Motor neuron (in vitro differentiated cells): ENCODE data around the gene RDH13. TPM values are rescaled to one million over a fixed set of nuclear protein-coding genes. Genes with fewer than 3 reads are reported as not detected.

Experiments
- ATAC-seq, 8 experiments: fragments of 200-7000 bp; cut with Tn5 transposase; replicated peaks in 6 of 8; 2 replicates each; pipeline ENCODE4 v1.8.0; 2021; ENCODE audit warnings: mild to moderate bottlenecking in 8 of 8, moderate library complexity in 8 of 8
- H3K27ac ChIP-seq, 2 donors: fragments of 250-450 bp; sonication (Bioruptor Pico); 2 replicates each; pipeline ENCODE4 v1.9.0; 2021; ENCODE audit warnings: antibody characterized with exemption in 2 of 2, mild to moderate bottlenecking in 2 of 2, moderate library complexity in 1 of 2
- H3K4me1 ChIP-seq, 2 donors: fragments of 250-450 bp; sonication (Bioruptor Pico); replicated peaks in 1 of 2; 2 replicates each; pipeline ENCODE4 v1.6.1; 2021; ENCODE audit warnings: antibody characterized with exemption in 2 of 2, mild to moderate bottlenecking in 2 of 2, moderate library complexity in 1 of 2
- H3K4me3 ChIP-seq, 5 donors: fragments of 250-450 bp; sonication (Bioruptor Pico); 2 replicates each; pipeline ENCODE4 v1.9.0; 2021; ENCODE audit warnings: antibody characterized with exemption in 5 of 5, mild to moderate bottlenecking in 5 of 5, moderate library complexity in 4 of 5
- WGBS, 10 experiments: fragments of 450-650 bp; shearing (Covaris generic); methylation state at CpG; one replicate each; pipeline ENCODE4 v1.0.0; 2022; 5-methylcytosine and 5-hydroxymethylcytosine counted together
- in situ Hi-C, 9 experiments: fragments of 400-800 bp; cut with MboI; loops; one replicate each; pipeline ENCODE4 v1.15.0; 2021; ENCODE audit warnings: low sequenced_read_pairs in 9 of 9, low pct_unique_long_range_greater_than_20kb in 2 of 9; ENCODE audit not compliant: unreplicated experiment in 9 of 9
- total RNA-seq, 8 experiments: library from RNA; unstranded; fragments of 300-600 nt; gene quantifications; 2 replicates each; pipeline versions ENCODE4 v1.2.3 to v1.2.4, GENCODE V29; 2022

The RDH13 gene
- total RNA-seq, 8 experiments from 2014 or later: 7.9 to 24.3 (median 14.1) TPM

- no peak for ATAC-seq
- H3K4me1 ChIP-seq: peaks cover 5 to 7% of the 10 kb centered on the region in 2 donors
- in situ Hi-C loops: no loop called here
- no peak overlapping the region for H3K27ac ChIP-seq
- no peak overlapping the region for H3K4me3 ChIP-seq
- WGBS, 10 experiments: 84 to 100% (median 100%) methylated on average over 1 to 6 of the region's 23 CpGs; no CpG with 5 or more reads in 5 of the 10 experiments
These were observed 35.1 kb upstream of the RDH13 start for GRCh38 chr19:55097864-55098715.

DNA sequence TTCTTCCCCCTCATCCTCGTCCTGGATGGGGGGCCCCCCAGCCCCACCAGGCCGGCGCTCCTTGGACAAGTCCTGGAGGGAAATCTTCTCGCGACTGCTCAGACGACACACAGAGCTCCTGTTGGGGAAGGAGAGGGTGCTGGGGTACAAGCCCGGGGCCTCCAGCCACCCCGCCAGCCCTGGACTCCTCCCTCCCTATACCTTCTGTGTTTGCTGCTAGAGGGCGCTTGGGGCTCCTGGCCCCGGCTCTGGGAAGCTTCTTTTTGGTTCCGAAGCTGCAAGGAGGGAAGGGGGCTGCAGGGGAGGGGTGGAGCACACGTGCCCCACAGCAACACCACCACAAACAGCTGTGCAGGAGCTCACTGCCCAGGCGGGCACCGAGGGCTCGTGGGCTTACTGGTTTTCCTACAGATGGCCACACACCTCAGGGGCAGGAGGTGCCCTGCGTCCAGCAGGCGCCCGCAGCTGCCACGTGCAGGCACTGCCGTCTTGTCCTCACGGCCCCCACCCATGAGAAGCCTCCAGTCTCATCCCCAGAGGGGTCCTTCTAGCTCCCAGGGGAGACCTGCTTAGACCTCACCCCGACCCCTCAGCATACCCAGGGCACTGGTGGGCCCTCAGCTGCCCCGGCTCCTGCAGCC is 33.2 kb upstream of the RDH13 start:
- 52% methylated on average over 5 of the region's 23 CpGs; no CpG with 5 or more reads in 9 of the 10 experiments for WGBS, 10 experiments
- Histone ChIP-seq H3K4me1 (peaks cover 5 to 7% of the 10 kb centered on the region in 2 donors), H3K4me3 (no peak overlapping the region), H3K27ac (no peak overlapping the region)
- peak in 2 of 8 experiments; percentile 6 to 36 for ATAC-seq
- in situ Hi-C loops: no loop called here

DNA sequence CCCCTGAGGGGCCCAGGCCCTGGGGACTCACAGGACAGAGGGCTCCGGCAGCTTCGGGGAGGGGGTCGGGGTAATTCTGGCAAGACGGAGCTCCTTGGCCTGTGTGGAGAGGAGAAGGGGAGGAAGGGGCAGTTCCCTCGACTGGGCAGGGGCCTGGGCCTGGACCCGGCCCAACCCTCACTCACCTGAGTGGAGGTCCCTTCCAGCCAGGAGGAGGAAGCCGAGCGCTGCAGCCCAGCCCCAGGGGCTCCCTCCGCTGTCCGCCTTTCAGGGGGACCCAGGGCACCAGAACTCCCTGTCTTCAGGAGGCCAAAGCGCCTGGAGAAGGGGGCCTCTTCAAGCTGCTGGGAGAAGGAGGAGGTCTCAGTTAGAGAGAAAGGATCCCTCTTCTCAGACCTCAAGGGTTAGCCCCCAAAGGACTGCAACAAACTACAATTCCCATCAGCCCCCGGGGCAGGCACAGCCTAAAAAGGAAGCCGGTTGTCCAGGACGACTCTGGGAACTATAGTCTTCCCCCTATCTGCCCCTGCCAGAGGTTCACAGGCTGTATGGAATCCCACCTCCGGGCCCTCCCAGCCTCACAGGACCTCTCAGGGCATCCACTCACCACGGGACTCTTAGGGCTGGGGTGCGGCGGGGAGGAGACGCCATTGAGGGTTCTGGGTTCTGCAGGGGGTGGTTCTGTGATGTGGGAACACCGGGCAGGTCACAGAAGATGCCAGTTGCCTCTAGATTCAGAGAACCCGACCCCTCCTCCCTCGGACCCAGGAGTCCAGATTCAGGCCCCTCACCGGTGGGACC is 32.5 kb upstream of the RDH13 start:
- in situ Hi-C loops: no loop called here
- no peak overlapping the region for H3K4me3 ChIP-seq
- H3K27ac ChIP-seq: no peak overlapping the region
- ATAC-seq: peak in 1 of 8 experiments; percentile 63
- 80 to 100% methylated on average over 1 of the region's 23 CpGs; no CpG with 5 or more reads in 8 of the 10 experiments for WGBS, 10 experiments
- H3K4me1 ChIP-seq: peaks cover 5 to 7% of the 10 kb centered on the region in 2 donors

- no peak for ATAC-seq
- Histone ChIP-seq H3K4me3 (no peak overlapping the region), H3K4me1 (peaks cover under 1 to 2% of the 10 kb centered on the region in 2 donors), H3K27ac (no peak overlapping the region)
- 40 to 98% (median 92%) methylated on average over 1 to 10 of the region's 32 CpGs; no CpG with 5 or more reads in 5 of the 10 experiments for WGBS, 10 experiments
- in situ Hi-C loops: no loop called here
These were observed 31.7 kb upstream of the RDH13 start for GRCh38 chr19:55094456-55095259.

- Histone ChIP-seq H3K27ac (no peak overlapping the region), H3K4me3 (no peak overlapping the region), H3K4me1 (peaks cover 12 to 13% of the 10 kb centered on the region in 2 donors)
- in situ Hi-C loops: no loop called here
- ATAC-seq: no peak
- WGBS, 10 experiments: no CpG with 5 or more reads among the region's 49 CpGs
These were observed 29.7 kb upstream of the RDH13 start for GRCh38 chr19:55092423-55093318.

GRCh38 chr19:55091955-55092354 is 29.0 kb upstream of the RDH13 start:
- no peak for ATAC-seq
- Histone ChIP-seq H3K4me3 (no peak overlapping the region), H3K4me1 (peaks cover 12 to 15% of the 10 kb centered on the region in 2 donors), H3K27ac (no peak overlapping the region)
- in situ Hi-C loops: no loop called here
- WGBS, 10 experiments: no CpG with 5 or more reads among the region's 27 CpGs

GRCh38 chr19:55091126-55091910 is 28.4 kb upstream of the RDH13 start:
- peaks cover 12 to 16% of the 10 kb centered on the region in 2 donors for H3K4me1 ChIP-seq
- WGBS, 10 experiments: 60 to 100% (median 80%) methylated on average over 1 to 4 of the region's 32 CpGs; no CpG with 5 or more reads in 5 of the 10 experiments
- in situ Hi-C loops: no loop called here

GRCh38 chr19:55090564-55090963 is 27.6 kb upstream of the RDH13 start:
- Histone ChIP-seq H3K4me1 (peaks cover 16 to 23% of the 10 kb centered on the region in 2 donors), H3K4me3 (no peak overlapping the region), H3K27ac (no peak overlapping the region)
- ATAC-seq: no peak
- in situ Hi-C loops: no loop called here
- WGBS, 10 experiments: 100% methylated on average over 2 of the region's 13 CpGs; no CpG with 5 or more reads in 9 of the 10 experiments

More at GRCh38 chr19:55091126-55091910, 28.4 kb upstream of the RDH13 start:
- H3K27ac ChIP-seq: no peak overlapping the region
- no peak for ATAC-seq
- H3K4me3 ChIP-seq: no peak overlapping the region

DNA sequence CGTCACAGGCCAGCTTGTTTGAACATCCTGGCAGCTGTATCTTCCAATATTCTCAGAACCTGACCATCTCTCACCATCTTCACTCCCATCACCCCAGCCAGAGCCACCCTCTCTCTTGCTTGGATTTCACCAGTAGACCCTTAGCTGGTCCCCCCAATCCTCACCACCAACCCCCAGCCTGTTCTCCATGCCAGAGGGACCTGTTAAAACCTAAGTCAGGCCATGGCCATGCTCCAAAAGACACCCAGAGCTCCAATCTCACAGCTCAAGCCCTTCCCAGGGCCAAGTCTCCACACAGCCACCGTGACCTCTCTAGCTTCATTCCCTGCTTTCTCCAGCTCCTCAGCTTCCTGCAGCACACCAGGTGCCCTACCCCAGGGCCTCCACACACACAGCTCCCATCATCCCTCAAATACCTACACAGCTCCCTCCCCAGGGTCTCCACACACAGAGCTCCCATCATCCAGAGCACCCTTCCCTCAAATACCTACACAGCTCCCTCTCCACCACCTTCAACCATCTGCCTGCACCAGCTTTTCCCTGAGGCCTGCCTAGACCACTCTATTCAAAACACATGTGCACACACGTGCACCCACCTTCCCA is 26.5 kb upstream of the RDH13 start:
- 40 to 100% (median 95%) methylated on average over 1 to 2 of the region's 3 CpGs; no CpG with 5 or more reads in 6 of the 10 experiments for WGBS, 10 experiments
- Histone ChIP-seq H3K27ac (no peak overlapping the region), H3K4me1 (peaks cover 16 to 23% of the 10 kb centered on the region in 2 donors), H3K4me3 (no peak overlapping the region)
- ATAC-seq: no peak
- in situ Hi-C loops: no loop called here

DNA sequence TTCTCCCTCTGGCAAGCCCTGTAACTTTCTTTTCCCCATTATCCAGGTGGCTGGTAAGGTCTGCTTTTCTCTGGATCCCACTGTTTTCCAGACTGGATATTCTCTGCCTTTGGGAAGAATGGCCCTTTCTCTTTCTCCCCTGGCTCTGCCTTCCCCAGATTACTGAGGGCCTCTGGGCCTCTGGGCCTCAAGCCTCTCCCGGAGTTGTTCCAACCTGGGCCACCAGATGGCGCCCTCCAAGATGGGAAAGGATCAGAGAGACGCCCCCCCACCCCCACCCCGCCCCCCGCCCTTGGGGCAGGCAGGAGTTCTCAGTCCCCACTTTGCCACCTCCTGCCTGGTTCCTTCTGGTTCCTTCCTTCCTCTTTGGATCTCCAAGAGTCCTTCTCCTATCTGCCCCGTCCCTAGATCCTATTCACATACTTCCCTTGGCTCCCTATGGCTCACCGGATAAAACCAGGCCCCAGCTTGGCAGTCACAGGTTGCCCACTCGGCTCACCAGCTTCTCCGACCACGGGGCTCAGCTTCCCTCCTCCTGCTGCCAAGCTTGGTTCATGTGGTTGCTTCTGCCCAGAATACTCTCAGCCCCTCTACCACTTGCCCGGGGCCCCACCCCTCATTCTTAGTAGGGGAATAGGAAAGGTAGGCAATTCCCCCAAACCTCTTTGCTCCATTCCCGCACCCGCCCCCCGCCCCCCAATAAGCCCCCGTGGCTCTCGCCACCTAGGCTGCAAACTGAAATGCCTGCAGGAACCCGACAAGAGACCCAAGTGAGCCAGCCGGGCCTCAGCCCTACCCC is 25.8 kb upstream of the RDH13 start:
- ATAC-seq: peak in 2 of 8 experiments; percentile 4 to 14
- Histone ChIP-seq H3K4me3 (peak overlapping the region in 1 of 5 donors; percentile 56), H3K27ac (peak overlapping the region; percentile 63 to 70), H3K4me1 (peaks cover 16 to 23% of the 10 kb centered on the region in 2 donors)
- in situ Hi-C loops: no loop called here
- 60 to 100% (median 80%) methylated on average over 1 to 2 of the region's 18 CpGs; no CpG with 5 or more reads in 7 of the 10 experiments for WGBS, 10 experiments
